ENCODE measurements around the gene SLC35E3.

The SLC35E3 gene

DNA sequence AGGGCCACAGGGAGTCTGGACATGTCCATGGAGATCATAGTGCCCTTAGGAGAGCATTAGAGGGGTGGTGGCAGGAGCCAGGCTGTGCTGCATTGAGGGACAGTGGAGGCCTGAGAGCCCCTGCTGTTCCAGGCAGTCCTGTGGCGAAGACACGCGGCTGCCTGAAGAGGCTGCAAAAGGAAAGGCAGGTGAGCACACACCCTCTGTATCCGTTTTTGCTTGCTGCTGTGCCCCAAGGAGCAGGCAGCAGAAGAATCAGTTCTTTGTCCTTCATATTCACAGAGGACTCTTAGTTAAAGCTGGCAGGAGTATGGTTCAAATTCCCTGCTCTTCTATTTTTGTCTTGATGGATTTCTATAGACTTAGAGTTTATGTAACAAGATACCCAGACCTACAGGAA, 4.5 kb downstream of the SLC35E3 start:
- Histone ChIP-seq H3K36me3 (ENCODE audit: control insufficient read depth in 5 of 5, insufficient read depth in 5 of 5, low read length in 5 of 5) (peaks cover 12 to 27% (median 18%) of the 10 kb centered on the region in 5 donors), H3K27ac (ENCODE audit: low read depth, low read length) (no peak overlapping the region)

GRCh38 chr12:68755536-68756243, 9.7 kb downstream of the SLC35E3 start:
- H3K4me3 ChIP-seq (ENCODE audit: low read depth in 1 of 5, low read length in 5 of 5) = no peak overlapping the region
- H3K27ac ChIP-seq (ENCODE audit: low read depth, low read length) = no peak overlapping the region
- no peaks in the 10 kb centered on the region for H3K27me3 ChIP-seq (ENCODE audit: control insufficient read depth in 5 of 5, insufficient read depth in 4 of 5, low read length in 5 of 5)
- no peak overlapping the region for H3K9ac ChIP-seq (ENCODE audit: low read length in 5 of 5)
- no peaks in the 10 kb centered on the region for H3K9me3 ChIP-seq (ENCODE audit: control insufficient read depth in 5 of 5, low read length in 5 of 5)
- H3K36me3 ChIP-seq (ENCODE audit: control insufficient read depth in 5 of 5, insufficient read depth in 5 of 5, low read length in 5 of 5) = peaks cover 20 to 32% (median 23%) of the 10 kb centered on the region in 5 donors
- H3K4me1 ChIP-seq (ENCODE audit: control insufficient read depth in 5 of 5, insufficient read depth in 5 of 5, low read length in 5 of 5) = no peaks in the 10 kb centered on the region

More for the DNA sequence above, 4.5 kb downstream of the SLC35E3 start:
- Histone ChIP-seq H3K27me3 (ENCODE audit: control insufficient read depth in 5 of 5, insufficient read depth in 4 of 5, low read length in 5 of 5) (peaks cover 0 to 3% (median 0%) of the 10 kb centered on the region in 5 donors), H3K9ac (ENCODE audit: low read length in 5 of 5) (no peak overlapping the region), H3K4me1 (ENCODE audit: control insufficient read depth in 5 of 5, insufficient read depth in 5 of 5, low read length in 5 of 5) (peaks cover 3 to 22% (median 20%) of the 10 kb centered on the region in 5 donors), H3K9me3 (ENCODE audit: control insufficient read depth in 5 of 5, low read length in 5 of 5) (no peaks in the 10 kb centered on the region), H3K4me3 (ENCODE audit: low read depth in 1 of 5, low read length in 5 of 5) (no peak overlapping the region)

DNA sequence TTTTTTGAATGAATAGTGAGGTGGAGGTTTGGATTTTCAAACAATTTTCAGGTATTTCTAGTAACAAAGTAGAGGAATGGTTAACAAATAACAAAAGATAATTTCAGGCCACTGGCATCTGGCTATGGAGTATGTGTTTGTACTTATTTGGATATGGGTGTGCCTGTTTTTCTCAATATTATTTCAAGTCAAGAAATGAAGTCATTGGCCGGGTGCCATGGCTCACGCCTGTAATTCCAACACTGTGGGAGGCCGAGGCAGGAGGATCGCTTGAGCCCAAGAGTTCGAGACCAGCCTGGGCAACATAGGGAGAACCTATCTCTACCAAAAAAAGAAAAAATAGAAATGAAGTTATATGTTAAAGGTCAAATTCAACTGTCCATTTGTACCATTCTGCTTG, 13.9 kb downstream of the SLC35E3 start:
- no peak overlapping the region for H3K4me3 ChIP-seq (ENCODE audit: low read depth in 1 of 5, low read length in 5 of 5)
- H3K4me1 ChIP-seq (ENCODE audit: control insufficient read depth in 5 of 5, insufficient read depth in 5 of 5, low read length in 5 of 5) = no peaks in the 10 kb centered on the region
- H3K9me3 ChIP-seq (ENCODE audit: control insufficient read depth in 5 of 5, low read length in 5 of 5) = no peaks in the 10 kb centered on the region
- H3K27me3 ChIP-seq (ENCODE audit: control insufficient read depth in 5 of 5, insufficient read depth in 4 of 5, low read length in 5 of 5) = no peaks in the 10 kb centered on the region
- H3K36me3 ChIP-seq (ENCODE audit: control insufficient read depth in 5 of 5, insufficient read depth in 5 of 5, low read length in 5 of 5) = peaks cover 19 to 36% (median 29%) of the 10 kb centered on the region in 5 donors
- no peak overlapping the region for H3K9ac ChIP-seq (ENCODE audit: low read length in 5 of 5)
- no peak overlapping the region for H3K27ac ChIP-seq (ENCODE audit: low read depth, low read length)

GRCh38 chr12:68760806-68761441, 14.9 kb downstream of the SLC35E3 start:
- Histone ChIP-seq H3K9ac (ENCODE audit: low read length in 5 of 5) (no peak overlapping the region), H3K4me1 (ENCODE audit: control insufficient read depth in 5 of 5, insufficient read depth in 5 of 5, low read length in 5 of 5) (no peaks in the 10 kb centered on the region), H3K27ac (ENCODE audit: low read depth, low read length) (no peak overlapping the region), H3K9me3 (ENCODE audit: control insufficient read depth in 5 of 5, low read length in 5 of 5) (no peaks in the 10 kb centered on the region), H3K4me3 (ENCODE audit: low read depth in 1 of 5, low read length in 5 of 5) (no peak overlapping the region), H3K36me3 (ENCODE audit: control insufficient read depth in 5 of 5, insufficient read depth in 5 of 5, low read length in 5 of 5) (peaks cover 12 to 27% (median 19%) of the 10 kb centered on the region in 5 donors), H3K27me3 (ENCODE audit: control insufficient read depth in 5 of 5, insufficient read depth in 4 of 5, low read length in 5 of 5) (no peaks in the 10 kb centered on the region)

DNA sequence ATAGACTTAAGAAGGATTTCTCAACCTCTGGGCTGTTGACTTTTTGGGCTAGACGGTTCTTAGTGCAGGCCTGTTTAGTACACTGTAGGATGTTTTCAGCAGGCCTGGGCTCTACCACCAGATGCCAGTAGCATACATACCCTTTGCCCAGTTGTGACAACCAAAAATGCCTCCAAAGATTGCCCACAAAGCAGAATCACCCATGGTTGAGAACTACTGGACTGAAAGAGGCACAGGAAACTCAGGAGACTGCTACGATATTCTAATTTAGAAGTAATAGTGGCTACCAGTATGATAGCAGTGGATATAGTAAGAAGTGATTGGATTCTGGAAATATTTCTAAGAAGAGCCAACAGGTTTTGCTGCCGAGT, 15.5 kb downstream of the SLC35E3 start:
- Histone ChIP-seq H3K27ac (ENCODE audit: low read depth, low read length) (no peak overlapping the region), H3K4me1 (ENCODE audit: control insufficient read depth in 5 of 5, insufficient read depth in 5 of 5, low read length in 5 of 5) (no peaks in the 10 kb centered on the region), H3K4me3 (ENCODE audit: low read depth in 1 of 5, low read length in 5 of 5) (no peak overlapping the region), H3K9me3 (ENCODE audit: control insufficient read depth in 5 of 5, low read length in 5 of 5) (no peaks in the 10 kb centered on the region), H3K9ac (ENCODE audit: low read length in 5 of 5) (no peak overlapping the region), H3K27me3 (ENCODE audit: control insufficient read depth in 5 of 5, insufficient read depth in 4 of 5, low read length in 5 of 5) (no peaks in the 10 kb centered on the region), H3K36me3 (ENCODE audit: control insufficient read depth in 5 of 5, insufficient read depth in 5 of 5, low read length in 5 of 5) (peaks cover 12 to 25% (median 16%) of the 10 kb centered on the region in 5 donors)

DNA sequence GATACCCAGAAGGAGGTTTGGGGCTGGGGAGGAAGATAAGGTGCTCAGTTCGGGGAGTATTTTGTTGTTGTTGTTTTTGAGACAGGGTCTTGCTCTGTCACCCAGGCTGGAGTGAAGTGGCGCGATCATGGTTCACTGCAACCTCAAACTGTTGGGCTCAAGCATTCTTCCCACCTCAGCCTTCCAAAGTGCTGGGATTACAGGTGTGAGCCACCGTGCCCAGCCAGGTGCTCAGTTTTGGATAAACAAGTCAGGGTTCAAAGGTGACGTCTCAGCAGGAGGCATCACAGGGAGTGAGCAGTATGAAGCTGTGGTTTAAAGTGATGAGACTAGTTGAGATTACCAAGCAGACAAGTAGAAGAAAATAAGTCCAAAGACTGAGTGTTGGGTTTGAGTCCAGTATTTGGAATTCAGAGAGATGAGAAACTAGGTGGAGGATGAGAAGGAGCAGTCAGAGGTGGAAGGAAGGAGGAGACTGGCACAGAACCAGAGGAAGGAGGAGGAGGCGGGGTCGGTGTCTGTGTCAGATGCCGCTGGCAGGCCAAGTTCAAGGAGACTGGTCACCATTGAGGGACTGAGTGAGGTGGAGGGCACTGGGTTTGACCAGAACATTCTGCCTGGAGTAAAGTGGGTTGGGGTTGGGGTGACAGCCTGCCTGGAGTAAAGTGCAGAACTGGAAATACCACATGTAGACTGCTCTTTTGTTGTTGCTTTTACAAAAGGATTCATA, 16.1 kb downstream of the SLC35E3 start:
- no peak overlapping the region for H3K4me3 ChIP-seq (ENCODE audit: low read depth in 1 of 5, low read length in 5 of 5)
- peaks cover 15 to 31% (median 21%) of the 10 kb centered on the region in 5 donors for H3K36me3 ChIP-seq (ENCODE audit: control insufficient read depth in 5 of 5, insufficient read depth in 5 of 5, low read length in 5 of 5)
- no peak overlapping the region for H3K27ac ChIP-seq (ENCODE audit: low read depth, low read length)
- no peak overlapping the region for H3K9ac ChIP-seq (ENCODE audit: low read length in 5 of 5)
- no peaks in the 10 kb centered on the region for H3K27me3 ChIP-seq (ENCODE audit: control insufficient read depth in 5 of 5, insufficient read depth in 4 of 5, low read length in 5 of 5)
- H3K9me3 ChIP-seq (ENCODE audit: control insufficient read depth in 5 of 5, low read length in 5 of 5) = no peaks in the 10 kb centered on the region
- H3K4me1 ChIP-seq (ENCODE audit: control insufficient read depth in 5 of 5, insufficient read depth in 5 of 5, low read length in 5 of 5) = no peaks in the 10 kb centered on the region

GRCh38 chr12:68762691-68763090, 16.7 kb downstream of the SLC35E3 start:
- peaks cover 15 to 31% (median 21%) of the 10 kb centered on the region in 5 donors for H3K36me3 ChIP-seq (ENCODE audit: control insufficient read depth in 5 of 5, insufficient read depth in 5 of 5, low read length in 5 of 5)
- H3K9ac ChIP-seq (ENCODE audit: low read length in 5 of 5) = no peak overlapping the region
- H3K27me3 ChIP-seq (ENCODE audit: control insufficient read depth in 5 of 5, insufficient read depth in 4 of 5, low read length in 5 of 5) = no peaks in the 10 kb centered on the region
- H3K27ac ChIP-seq (ENCODE audit: low read depth, low read length) = no peak overlapping the region
- no peaks in the 10 kb centered on the region for H3K4me1 ChIP-seq (ENCODE audit: control insufficient read depth in 5 of 5, insufficient read depth in 5 of 5, low read length in 5 of 5)
- H3K4me3 ChIP-seq (ENCODE audit: low read depth in 1 of 5, low read length in 5 of 5) = no peak overlapping the region
- H3K9me3 ChIP-seq (ENCODE audit: control insufficient read depth in 5 of 5, low read length in 5 of 5) = no peaks in the 10 kb centered on the region

- Histone ChIP-seq H3K27me3 (ENCODE audit: control insufficient read depth in 5 of 5, insufficient read depth in 4 of 5, low read length in 5 of 5) (no peaks in the 10 kb centered on the region), H3K27ac (ENCODE audit: low read depth, low read length) (no peak overlapping the region), H3K36me3 (ENCODE audit: control insufficient read depth in 5 of 5, insufficient read depth in 5 of 5, low read length in 5 of 5) (peaks cover 9 to 27% (median 20%) of the 10 kb centered on the region in 5 donors), H3K4me3 (ENCODE audit: low read depth in 1 of 5, low read length in 5 of 5) (no peak overlapping the region), H3K9ac (ENCODE audit: low read length in 5 of 5) (no peak overlapping the region), H3K9me3 (ENCODE audit: control insufficient read depth in 5 of 5, low read length in 5 of 5) (no peaks in the 10 kb centered on the region), H3K4me1 (ENCODE audit: control insufficient read depth in 5 of 5, insufficient read depth in 5 of 5, low read length in 5 of 5) (no peaks in the 10 kb centered on the region)
Measured at GRCh38 chr12:68765696-68766095, 19.7 kb downstream of the SLC35E3 start.

DNA sequence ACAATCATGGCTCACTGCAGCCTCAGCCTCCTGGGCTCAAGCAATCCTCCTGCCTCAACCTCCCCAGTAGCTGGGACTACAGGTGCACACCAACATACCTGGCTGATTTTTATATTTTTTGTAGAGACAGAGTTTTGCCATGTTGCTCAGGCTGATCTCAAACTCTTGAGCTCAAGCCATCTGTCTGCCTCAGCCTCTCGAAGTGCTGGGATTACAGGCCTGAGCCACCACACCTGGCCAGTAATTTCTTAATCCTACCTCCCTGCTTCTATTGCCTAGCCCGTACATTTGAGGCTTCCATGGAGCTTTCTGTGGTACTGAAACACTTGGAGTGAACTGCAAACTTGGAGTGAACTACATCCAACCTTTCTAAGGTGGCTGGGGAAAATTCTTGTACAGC, 20.7 kb downstream of the SLC35E3 start:
- Histone ChIP-seq H3K9ac (ENCODE audit: low read length in 5 of 5) (no peak overlapping the region), H3K36me3 (ENCODE audit: control insufficient read depth in 5 of 5, insufficient read depth in 5 of 5, low read length in 5 of 5) (peaks cover 9 to 23% (median 17%) of the 10 kb centered on the region in 5 donors), H3K27me3 (ENCODE audit: control insufficient read depth in 5 of 5, insufficient read depth in 4 of 5, low read length in 5 of 5) (no peaks in the 10 kb centered on the region), H3K9me3 (ENCODE audit: control insufficient read depth in 5 of 5, low read length in 5 of 5) (no peaks in the 10 kb centered on the region), H3K27ac (ENCODE audit: low read depth, low read length) (no peak overlapping the region), H3K4me3 (ENCODE audit: low read depth in 1 of 5, low read length in 5 of 5) (no peak overlapping the region), H3K4me1 (ENCODE audit: control insufficient read depth in 5 of 5, insufficient read depth in 5 of 5, low read length in 5 of 5) (no peaks in the 10 kb centered on the region)

GRCh38 chr12:68767191-68767590, 21.2 kb downstream of the SLC35E3 start:
- Histone ChIP-seq H3K27me3 (ENCODE audit: control insufficient read depth in 5 of 5, insufficient read depth in 4 of 5, low read length in 5 of 5) (no peaks in the 10 kb centered on the region), H3K27ac (ENCODE audit: low read depth, low read length) (no peak overlapping the region), H3K4me1 (ENCODE audit: control insufficient read depth in 5 of 5, insufficient read depth in 5 of 5, low read length in 5 of 5) (no peaks in the 10 kb centered on the region), H3K4me3 (ENCODE audit: low read depth in 1 of 5, low read length in 5 of 5) (no peak overlapping the region), H3K36me3 (ENCODE audit: control insufficient read depth in 5 of 5, insufficient read depth in 5 of 5, low read length in 5 of 5) (peaks cover 9 to 20% (median 16%) of the 10 kb centered on the region in 5 donors), H3K9ac (ENCODE audit: low read length in 5 of 5) (no peak overlapping the region), H3K9me3 (ENCODE audit: control insufficient read depth in 5 of 5, low read length in 5 of 5) (no peaks in the 10 kb centered on the region)

All from subcutaneous abdominal adipose tissue (tissue), 5 donors.